GM19395 (cell line): ENCODE measurements around the gene NOP56.

Source experiments
- ATAC-seq: cut with Tn5 transposase; IDR thresholded peaks from one replicate; pipeline ENCODE4 v1.9.1; 2021; ENCODE audit warnings: mild to moderate bottlenecking, moderate library complexity; ENCODE audit not compliant: unreplicated experiment

NOP56 gene

DNA sequence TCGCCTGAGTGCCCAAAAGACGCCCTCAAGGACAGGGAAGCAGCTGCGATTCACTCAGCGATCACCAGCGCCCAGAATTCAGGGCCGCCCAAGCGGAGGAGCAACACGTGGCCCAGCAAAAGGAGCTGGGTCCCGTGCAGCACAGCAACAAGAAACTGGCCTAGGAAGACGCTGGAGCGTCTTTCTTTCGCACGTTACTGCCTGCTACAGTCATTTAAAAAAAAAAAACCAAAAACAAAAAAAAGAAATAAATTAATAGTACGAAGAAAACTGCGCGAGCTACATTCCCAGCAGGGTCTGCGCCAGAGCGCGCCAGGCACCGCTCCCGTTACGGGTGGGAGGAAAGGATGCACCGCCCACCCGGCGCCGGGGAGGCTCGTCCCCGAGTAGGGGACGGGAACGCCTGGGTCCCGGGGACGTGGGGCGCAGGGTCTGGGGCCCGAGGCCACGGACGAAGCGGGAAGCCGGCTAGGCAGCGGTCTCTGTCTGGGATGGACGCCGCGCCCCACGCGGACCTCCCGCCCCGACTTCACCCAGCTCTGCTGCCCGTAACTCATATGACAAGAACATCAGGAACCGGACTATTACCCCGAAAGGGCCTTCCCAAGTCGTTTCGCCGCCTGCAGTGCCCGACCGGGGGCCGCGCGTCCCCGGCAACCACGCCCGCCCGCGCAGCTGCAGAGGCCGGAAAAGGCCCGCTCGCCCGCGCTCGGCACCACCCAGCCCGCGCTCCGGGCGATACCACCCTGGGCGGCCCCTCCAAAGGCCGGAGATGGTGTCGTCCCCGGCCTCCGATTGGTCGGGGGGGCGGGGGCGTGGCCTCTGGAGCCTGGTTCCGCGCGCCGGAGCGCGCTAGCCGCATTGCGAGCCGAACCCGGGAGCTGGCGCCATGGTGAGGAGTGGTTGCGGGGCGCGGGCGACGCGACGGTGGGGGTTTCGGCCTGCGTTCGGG lies at the start of gene NOP56:
Gene NOP56, plus strand, starts transcription at position 861 of the 952 bp plus-strand sequence. Its CDS starts 29 bp downstream, at position 890.
- ATAC-seq: peak; percentile 80

GRCh38 chr20:2602746-2603145 lies 49.7 kb upstream of the NOP56 start:
- ATAC-seq: no peak

- no peak for ATAC-seq
These were observed 48.5 kb upstream of the NOP56 start for GRCh38 chr20:2603816-2604505.

DNA sequence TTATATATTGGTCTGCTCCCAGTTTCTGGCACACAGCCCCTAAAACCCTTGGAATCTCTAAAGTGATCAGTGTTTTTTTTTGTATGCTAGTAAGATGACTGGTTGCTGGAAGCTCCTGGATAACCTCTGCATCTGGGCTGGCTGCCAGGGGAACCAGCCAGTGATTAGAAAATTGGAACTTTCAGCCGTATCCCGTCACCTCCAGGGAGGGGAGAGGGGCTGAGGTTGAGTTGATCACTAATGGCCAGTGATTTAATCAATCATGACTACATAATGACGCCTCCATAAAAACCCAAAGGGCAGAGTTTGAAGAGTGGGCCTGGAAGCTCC lies 48.0 kb upstream of the NOP56 start:
- no peak for ATAC-seq

- ATAC-seq: no peak
These were observed 45.9 kb upstream of the NOP56 start for GRCh38 chr20:2606507-2607006.

- no peak for ATAC-seq
These were observed 42.1 kb upstream of the NOP56 start for GRCh38 chr20:2610326-2610725.

GRCh38 chr20:2610941-2611720 lies 41.3 kb upstream of the NOP56 start:
- no peak for ATAC-seq

DNA sequence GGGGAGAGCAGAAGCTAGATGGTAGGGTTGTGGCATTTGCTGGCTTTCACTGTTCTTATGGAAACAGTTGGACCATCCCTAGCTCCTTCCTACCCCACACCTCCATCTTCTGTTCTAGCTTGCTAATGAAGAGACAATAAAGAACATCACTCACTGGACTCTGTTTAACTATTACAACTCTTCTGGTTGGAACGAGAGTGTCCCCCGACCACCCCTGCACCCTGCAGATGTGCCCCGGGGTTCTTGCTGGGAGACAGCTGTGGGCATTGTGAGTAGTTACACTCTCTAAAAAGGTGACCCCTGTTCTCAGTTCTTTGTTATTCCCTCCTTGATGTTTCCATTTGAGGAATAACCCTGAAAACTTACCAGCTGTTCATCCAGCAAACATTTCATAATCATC lies 40.4 kb upstream of the NOP56 start:
- no peak for ATAC-seq

DNA sequence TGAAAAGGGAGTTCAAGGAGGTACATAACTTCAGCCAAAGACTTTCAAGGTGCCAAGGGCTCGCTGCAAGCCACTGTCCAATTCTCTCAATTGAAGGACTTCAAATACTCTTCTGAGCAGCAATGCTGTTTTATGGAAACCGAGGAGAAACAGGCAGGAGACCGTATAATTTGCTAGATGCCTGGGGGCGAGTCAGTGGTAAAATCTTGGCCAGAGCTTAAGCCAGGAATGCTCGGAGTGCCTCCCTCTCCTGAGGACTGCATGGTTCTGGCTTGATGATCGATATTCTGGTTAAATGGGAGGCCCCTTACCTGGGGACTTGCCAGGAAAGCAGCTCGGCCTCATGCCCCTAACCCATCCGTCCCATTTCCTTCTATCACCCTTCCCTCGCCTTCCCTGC lies 35.8 kb upstream of the NOP56 start:
- ATAC-seq: no peak

GRCh38 chr20:2617099-2617714 lies 35.2 kb upstream of the NOP56 start:
- ATAC-seq: no peak

DNA sequence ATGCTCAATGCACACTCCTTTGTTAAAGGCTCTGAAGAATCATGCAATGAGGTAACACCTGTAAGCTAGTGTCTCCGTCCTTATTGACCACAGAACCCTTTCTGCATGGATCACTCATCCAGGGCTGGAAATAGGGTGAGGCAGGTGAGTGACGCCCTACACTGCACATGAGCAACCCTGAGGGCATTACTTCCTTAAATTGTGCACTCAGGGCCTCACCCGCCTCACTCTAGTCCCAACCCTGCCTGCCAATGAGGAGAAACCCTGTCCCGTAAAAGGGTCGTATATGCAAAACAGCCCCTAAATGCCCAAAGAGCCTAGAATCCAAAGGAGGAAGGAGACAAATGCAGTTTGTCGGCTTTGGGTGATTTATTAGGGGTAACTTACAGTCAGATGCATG lies 33.6 kb upstream of the NOP56 start:
- no peak for ATAC-seq

DNA sequence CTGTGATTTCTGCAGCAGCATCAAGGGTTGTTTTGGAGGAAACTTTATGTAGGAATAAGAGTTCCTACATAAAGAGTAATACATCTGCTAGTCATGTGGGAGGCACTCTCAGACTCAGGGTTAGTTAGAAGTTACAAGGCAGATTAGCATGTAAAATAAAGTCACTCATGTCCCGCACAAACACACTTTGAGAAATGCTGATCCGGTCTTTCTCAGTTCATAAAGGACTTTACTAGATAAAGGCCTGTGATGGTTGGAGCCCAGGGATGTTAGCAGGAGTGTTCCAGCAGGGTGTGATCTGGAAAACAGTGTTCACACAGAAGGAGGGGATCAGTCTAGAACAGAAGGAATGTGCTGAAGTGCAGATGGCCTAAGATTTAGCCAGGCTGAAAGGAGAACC lies 33.1 kb upstream of the NOP56 start:
- no peak for ATAC-seq

DNA sequence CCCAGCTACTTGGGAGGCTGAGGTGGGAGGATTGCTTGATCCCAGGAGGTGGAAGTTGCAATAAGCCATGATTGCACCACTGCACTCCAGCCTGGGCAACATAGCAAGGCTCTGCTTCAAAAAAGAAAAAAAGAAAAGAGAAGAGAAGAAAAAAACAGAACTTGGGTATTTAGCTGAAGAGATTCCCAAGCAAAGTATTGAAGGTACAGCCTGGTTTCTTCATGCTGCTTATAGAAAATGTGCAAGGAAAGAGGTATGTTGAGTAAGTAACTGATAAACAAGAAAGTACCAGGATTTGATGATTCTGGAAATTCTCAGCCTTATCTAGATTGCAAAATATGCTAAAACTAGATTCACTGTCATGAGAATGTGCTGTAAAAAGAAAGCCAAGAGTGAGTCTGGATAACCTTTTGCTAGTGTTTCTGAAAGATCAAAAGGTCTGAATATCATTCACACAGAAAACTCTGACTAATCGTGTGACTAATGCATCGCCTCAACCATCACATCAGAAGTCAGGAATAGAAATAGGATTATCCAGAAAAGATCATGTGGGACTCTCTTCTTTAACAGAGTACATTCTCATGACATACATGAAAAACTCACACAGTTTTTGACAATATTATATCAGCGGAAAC lies 32.4 kb upstream of the NOP56 start:
- ATAC-seq: no peak

DNA sequence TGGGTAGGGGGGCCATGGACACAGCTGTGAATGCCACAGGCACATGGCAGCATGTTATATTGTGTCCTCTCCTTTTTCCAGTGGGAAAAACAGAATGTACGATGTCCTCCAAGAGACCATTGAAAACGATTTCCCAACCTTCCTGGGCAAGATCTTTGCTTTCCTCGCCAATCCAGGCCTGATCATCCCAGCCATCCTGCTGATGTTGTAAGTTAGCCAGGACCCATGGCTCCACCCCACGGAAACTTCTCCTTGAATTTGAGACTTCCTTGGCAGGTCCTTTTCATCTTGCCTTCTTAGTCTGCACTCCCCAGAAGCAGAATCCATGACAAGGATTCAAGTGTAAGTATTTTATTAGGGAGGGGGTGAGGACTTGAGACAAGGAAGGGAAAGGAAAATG lies 28.2 kb upstream of the NOP56 start:
- no peak for ATAC-seq

DNA sequence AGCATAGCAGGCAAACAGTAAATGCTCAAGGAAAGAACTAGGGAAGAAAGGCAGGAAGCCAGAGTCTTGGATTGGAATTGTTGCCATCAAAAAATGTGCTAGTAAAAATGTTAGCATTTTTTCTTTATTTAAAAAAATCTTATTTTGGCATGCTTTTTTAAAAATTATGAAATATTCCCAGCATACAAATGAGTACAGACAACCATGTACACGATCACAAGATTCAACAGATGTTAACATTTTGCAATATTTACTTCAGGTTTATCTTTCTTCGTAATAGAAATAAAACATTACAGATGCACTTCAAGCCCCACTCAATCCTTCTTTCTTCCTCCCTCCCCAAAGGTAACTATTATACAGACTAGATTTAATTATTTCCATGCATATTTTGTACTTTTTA lies 27.4 kb upstream of the NOP56 start:
- no peak for ATAC-seq

DNA sequence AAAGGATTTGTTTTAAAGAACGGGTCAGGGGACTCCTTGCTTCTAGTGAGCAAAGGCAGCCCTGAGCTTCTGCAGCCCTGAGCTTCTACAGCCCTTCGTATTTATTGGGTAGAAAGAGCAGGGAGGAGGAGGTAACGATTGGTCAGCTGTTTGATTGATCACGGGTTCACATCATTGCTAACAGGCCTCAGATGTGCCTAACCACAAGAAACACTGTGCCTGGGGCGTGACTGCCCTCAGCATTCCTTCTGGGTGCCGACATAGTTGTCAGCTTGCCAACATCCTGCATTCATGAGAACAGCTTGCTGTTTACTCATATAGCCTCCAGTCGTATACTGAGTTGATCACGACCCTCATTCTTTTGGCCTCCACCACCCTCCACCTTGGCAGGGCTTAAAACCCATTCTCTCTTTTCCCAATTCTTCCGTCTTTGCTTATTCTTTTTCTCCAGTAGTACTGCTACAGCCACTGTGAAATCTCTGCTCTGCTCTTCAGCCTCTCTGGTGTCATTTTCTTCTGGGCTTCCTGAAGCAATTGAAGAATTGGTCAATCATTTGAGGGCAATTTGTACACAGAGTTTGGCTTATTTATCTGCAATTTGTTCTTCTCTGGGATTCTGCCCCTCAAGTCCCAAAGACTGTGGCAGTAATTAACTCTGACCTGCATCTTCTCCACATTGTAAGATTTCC lies 25.4 kb upstream of the NOP56 start:
- no peak for ATAC-seq

DNA sequence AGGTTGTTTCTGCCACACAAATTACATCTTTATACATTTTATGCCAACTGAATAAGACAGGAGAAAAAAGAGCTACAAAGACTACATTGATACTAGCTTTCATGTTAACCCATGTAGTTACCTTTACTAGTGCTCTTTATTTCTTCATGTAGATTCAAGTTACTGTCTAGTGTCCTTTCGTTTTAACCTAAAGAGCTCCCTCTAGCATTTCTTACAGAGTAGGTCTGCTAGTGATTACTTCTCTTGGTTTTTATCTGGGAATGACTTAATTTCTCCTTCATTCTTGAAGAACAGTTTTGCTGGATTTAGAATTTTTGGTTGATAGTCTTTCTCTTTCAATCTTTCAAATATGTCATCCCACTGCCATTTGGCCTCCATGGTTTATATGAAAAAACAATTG lies 21.2 kb upstream of the NOP56 start:
- ATAC-seq: no peak

- ATAC-seq: no peak
These were observed 19.1 kb upstream of the NOP56 start for GRCh38 chr20:2633381-2633780.

DNA sequence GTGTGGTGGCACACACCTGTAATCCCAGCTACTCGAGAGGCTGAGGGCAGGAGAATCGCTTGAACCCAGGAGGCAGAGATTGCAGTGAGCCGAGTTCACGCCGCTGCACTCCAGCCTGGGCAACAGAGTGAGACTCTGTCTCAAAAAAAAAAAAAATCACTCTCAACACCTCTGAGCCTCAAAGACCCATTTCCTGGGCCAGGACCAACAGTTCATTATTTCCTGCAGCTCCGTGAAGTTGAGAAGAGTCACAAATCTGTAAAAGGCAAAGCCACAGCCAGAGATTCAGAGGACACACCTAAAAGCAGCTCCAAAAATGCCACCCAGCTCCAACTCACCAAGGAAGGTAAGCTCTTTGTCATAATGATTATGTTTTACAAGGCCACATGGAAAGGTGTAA lies 15.2 kb upstream of the NOP56 start:
- no peak for ATAC-seq

GRCh38 chr20:2640260-2640659 lies 12.2 kb upstream of the NOP56 start:
- ATAC-seq: no peak
